ENCODE measurements around the gene PTPRJ.
"Not testable (repeated sequence)": the region's sequence is repeated elsewhere in the genome, so short reads cannot be mapped to it uniquely, and the experiment has no call there.

PTPRJ gene

DNA sequence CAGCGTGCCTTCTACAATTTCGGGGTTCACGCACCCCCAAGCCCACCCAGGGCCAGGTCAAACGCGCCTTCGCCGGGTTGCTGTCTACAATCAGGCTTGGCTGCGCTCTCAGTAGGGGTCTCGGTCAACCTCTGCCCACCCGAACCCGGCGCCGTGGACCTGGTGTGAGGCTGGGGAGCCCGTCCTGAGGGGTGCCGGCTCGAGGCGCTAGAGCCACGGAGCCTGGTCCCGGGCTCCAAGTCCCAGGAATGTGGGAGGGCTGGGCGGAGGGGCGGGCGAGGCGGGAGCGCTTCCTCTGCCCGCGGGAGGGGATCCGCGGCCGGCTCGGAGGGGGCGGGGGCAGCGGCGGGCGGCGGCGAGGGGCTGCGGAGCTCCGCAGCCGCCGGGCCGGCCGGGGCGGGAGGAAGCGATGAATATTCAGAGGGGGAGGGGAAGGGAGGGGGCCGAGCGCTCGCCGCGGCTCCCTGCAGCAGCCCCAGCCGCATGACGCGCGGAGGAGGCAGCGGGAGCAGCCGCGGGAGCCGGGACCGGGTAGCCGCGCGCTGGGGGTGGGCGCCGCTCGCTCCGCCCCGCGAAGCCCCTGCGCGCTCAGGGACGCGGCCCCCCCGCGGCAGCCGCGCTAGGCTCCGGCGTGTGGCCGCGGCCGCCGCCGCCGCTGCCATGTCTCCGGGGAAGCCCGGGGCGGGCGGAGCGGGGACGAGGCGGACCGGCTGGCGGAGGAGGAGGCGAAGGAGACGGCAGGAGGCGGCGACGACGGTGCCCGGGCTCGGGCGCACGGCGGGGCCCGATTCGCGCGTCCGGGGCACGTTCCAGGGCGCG is at the start of gene PTPRJ:
TSS of gene PTPRJ (plus strand) at position 472 of the 819 bp plus-strand sequence. CDS start 354 bp downstream, outside the sequence.
- DNase-seq: no peak

DNA sequence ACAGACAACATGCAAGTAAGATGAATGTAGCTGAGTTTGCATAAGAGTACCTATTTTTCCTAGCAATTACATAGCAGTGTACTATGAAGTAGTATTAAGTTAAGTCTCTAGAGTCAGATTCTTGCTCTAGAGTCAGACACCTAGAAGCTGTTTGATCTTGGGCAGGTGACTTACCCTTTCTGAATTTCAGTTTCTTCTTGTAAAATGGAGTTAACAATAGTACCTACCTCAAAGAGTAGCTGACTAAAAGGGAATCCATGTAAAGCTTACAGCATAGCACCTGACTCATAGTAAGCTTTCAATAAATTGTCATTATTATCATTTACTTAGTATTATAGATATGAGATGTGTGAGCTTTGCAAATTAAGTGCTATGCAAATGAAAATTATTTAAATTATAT is 47.8 kb upstream of the PTPRJ start:
- no peak for DNase-seq

DNA sequence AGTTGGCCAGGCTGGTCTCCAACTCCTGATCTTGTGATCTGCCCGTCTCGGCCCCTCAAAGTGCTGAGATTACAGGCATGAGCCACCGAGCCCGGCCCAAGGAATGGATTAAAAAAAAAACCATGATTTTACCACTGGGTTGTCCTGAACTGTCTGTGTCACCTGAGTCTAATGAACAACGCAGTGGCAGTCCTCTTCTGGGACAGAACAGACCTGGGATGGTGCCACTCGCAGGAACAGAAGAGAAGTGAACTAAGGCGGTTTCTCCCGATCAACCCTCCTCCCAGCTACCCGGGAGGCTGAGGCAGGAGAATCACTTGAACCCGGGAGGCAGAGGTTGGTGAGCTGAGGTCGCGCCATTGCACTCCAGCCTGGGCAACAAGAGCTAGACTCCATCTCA is 46.6 kb upstream of the PTPRJ start:
- not testable (repeated sequence) for DNase-seq

DNA sequence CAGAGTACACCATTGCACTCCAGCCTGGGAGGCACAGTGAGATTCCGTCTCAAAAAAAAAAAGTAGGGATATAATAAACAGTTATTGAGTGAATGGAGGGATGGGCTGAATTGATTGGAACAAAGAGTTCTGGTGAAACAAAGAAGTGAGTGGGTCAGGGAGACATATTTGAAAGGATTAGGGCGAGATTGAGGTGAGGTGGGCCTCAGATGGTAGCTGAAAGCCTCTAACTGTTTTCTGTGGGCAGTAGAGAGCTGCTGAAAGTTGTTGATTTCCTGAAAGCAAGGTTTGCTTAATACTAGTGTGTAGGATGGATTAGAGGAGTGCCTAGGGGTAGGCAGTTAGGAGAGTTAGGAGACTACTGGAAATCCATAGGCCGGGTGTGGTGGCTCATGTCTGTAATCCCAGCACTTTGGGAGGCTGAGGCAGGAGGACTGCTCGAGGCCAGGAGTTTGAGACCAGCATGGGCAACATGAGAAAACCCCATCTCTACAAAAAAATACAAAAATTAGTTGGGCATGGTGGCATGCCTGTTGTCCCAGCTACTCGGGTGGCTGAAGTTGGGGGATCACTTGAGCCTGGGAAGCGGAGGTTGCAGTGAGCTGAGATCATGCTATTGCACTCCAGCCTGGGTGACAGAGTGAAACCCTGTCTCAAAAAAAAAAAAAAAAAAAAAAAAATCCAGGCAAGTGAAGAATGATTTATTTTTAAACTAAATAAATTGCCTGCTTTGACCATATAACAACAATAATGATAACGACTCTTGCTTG is 41.4 kb upstream of the PTPRJ start:
- DNase-seq: no peak

DNA sequence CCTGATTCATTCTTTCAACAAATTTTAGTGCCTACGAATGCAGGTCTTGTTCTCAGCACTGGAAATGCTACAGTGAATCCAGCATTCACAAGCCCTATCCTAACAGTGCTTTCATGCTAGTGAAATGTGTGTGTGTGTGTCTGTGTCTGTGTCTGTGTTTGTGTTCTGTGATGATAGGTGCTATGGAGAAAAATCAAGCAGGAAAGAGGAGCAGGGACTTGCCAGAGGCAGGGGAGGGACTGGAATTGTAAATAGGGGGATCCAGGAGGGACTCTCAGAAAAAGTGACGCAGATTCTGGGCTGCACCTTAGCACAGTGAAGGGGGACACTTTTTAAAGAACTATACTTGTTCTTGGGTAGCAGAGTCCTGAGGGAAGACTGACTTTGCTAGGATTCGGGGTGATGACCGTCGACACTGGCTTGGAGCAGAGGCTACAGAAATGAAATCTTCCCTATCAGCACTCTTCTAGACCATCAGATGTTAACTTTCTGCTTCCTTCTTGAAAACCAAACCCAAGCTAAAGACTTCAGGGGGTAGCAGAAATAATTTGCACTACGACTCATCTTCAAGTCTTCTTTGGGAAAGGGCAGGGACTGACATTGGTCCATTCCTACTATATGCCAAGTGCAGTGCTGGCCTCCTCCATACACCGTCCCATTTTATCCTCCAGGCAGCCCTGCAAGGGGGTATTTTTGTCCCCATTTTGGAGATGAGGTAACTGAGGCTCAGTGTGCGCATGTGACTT is 39.3 kb upstream of the PTPRJ start:
- DNase-seq: no peak

DNA sequence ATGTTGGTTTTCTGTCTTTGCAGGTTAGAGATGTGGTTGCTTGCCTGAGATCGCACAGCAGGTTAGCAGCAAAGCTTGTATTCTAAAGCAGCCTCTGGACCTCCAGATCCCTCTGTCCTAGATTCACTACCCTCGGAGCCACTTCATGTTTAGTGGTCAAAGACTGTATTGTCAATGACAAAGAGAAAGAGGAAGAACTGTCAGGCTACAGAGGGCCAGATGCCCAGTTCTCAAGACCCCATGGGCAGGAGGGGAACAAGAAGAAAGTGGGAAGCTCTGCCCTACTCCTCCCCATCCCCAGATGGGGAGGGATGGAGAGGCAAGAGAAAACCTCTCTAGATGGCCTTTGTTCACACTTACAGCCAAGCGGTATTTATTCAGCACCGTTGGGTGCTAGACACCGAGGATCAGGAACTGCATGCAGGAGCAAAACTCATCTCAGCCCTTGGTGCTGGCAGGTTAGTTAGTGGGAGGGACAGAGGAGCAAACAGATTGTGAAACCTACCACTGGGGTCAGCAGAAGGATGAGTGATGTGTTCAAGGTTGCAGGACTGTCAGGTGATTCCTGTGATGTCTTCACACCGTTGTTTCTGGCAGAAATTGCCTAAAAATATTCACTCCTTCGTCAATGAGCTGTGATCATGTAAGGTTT is 38.3 kb upstream of the PTPRJ start:
- DNase-seq: no peak

GRCh38 chr11:47943721-47944586 is 36.4 kb upstream of the PTPRJ start:
- no peak for DNase-seq

DNA sequence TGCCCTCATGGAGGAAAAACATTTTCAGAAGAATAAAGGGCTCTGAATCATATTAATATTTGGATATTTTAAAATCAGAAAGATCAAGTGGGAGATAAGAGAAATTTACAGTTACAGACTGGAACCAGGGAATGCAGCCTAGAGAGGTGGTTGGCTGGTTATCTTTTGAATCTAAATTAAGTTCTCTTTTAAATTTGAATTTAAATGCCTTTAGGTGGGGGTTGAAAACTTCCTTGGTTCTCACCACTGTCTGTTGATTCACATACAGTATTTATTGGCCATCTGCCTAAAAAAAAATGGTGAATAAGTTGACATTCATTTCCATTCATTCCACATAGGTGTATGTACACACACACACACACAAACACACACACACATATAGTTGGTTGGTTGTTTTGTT is 35.7 kb upstream of the PTPRJ start:
- DNase-seq: no peak

- DNase-seq: no peak
These were observed 33.4 kb upstream of the PTPRJ start for GRCh38 chr11:47946682-47947559.

DNA sequence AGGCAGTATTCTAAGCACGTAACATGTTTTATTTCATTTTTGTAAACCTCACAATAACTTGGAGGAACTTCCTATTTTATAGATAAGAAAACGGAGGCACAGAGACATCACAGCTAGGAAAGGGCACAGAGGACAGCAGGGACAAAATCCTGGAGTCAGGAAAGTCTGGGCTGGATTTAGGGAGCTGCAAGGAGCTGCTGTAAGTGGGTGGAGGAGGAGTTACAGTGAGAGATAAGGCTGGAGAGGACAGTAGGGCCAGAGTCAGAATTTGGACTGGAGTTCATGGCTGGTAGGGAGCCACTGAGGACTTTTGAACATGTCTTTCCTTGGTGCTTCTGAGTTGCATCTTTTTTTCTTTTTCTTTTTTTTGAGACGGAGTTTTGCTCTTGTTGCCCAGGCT is 32.2 kb upstream of the PTPRJ start:
- no peak for DNase-seq

DNA sequence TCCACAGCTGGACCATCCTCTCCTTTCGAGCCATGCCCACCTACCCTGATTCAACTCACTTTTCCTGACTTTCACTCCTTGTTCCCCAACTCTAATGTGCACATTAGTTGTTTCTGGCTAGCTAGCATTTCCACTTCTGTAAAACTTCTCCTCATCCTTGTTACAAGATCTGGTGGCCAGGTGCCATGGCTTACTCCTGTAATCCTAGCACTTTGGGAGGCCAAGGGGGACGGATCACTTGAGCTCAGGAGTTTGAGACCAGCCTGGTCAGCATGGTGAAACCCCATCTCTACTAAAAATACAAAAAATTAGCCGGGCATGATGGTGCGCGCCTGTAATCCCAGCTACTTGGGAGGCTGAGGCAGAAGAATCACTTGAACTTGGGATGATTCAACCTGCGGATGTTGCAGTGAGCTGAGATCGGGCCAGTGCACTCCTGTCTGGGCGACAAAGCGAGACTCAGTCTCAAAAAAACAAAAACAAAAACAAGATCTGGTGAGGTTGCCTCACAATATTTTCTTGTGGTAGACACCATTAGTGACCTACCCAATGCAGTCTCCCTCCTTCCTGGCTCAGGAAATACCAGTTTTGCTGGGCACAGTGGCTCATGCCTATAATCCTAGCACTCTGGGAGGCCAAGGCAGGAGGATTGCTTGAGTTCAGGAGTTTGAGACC is 31.2 kb upstream of the PTPRJ start:
- not testable (repeated sequence) for DNase-seq

DNA sequence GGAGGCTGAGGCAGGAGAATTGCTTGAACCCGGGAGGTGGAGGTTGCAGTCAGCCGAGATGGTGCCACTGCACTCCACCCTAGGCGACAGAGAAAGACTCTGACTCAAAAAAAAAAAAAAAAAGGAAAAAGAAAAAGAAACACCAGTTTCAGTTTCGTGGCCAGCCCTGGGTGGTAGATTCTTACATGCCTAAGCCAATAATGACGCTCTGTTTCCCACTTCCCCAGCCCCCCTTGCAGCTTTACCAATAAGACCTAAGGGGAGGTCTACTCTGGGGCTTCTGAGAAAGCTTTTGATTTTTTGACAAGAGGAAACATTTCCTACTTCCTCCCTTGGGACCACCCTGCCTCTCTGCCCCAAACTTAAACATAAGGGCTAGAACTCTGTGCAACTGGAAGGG is 30.0 kb upstream of the PTPRJ start:
- no peak for DNase-seq

- not testable (repeated sequence) for DNase-seq
These were observed 28.9 kb upstream of the PTPRJ start for GRCh38 chr11:47951504-47951903.

GRCh38 chr11:47955061-47955755 is 25.2 kb upstream of the PTPRJ start:
- DNase-seq: no peak

DNA sequence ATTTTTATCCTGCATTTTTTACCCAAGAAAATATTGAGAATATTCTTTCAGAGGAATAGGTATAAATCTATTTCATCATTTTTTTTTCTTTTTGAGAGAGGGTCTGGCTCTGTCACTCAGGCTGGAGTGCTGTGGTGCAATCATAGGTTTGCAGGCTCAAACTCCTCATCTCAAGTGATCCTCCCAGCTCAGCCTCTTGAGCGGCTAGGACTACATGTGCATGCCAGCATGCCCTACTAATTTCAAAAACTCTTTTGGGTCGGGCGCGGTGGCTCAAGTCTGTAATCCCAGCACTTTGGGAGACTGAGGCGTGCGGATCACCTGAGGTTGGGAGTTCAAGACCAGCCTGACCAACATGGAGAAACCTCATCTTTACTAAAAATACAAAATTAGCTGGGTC is 20.3 kb upstream of the PTPRJ start:
- no peak for DNase-seq

DNA sequence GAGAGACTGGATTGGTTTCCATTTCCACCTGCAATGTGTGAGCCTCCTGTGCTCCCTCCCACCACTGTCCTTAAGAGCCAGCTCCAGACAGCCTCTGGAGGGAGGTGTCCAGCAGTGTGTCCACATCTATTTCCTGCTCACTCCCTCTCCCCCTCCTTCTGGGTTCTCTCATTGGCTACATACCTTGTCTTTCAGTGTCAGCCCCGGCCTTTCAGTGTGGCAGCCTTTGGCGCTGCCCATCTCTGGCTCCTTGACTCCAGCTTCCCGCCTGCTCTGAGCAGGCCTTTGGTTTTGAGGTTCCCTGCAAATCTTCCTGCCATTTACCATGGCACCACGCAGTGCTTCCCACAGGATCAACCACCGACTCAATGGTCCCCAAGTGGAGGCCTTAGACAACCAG is 19.0 kb upstream of the PTPRJ start:
- no peak for DNase-seq

DNA sequence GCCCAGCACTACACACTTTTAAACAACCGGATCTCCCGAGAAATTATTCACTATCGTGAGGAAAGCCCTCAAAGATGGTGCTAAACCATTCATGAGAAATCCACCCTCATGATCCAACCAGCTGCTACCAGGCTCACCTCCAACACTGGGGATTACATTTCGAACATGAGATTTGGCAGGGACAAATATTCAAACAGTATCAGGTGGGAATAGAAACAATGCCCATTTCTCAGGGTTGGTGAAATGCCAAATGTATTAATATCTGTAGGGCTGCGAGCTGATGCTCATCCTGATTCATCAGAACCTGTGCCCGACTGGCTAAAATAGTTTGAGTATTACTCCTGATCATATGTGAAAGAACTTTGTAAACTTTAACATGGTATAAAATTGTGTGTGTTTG is 15.8 kb upstream of the PTPRJ start:
- no peak for DNase-seq

DNA sequence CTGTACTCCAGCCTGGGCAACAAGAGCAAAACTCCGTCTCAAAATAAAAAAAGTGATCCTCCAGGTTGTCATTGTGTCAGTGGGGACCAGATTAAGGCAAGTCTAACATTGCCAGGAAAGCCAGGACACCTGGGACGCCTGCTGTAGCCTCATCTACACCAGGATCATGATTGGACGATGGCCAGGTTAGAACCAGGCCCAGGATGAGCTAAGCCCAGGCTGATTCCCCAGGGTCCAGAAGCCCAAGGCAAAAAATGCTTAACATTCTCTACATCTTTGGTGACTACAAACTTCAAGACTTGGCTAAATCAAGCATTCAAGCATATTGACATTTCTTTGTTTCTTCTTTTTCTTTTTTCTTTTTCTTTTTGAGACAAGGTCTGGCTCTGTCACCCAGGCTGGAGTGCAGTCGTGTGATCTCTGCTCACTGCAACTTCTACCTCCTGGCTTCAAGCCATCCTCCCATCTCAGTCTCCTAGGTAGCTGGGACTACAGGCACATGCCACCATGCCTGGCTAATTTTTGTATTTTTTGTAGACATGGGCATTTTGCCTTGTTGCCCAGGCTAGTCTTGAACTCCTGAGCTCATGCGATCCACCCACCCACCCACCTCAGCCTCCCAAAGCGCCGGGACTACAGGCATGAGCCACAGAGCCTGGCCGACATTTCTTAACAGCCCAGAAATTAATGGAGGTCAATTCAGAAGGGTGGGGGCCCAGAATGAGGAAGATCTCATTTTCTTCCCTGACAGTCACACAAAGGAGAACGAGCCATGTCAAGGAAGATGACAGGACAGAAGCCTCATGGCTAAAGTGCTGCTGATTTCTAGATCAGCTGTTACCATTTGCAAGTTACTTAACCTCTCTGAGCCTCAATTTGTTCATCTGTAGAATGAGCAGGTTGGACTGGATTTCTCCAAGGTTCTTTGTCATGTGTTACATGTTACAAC is 12.5 kb upstream of the PTPRJ start:
- DNase-seq: no peak

- no peak for DNase-seq
These were observed 11.0 kb upstream of the PTPRJ start for GRCh38 chr11:47969401-47969800.

Measured in NCI-H1694 treated with DMSO at 0.1 percent for 48 hours (cell line).